Activated B cell treated with CpG ODN at 0.5 μM for 24 hours (primary cell): ENCODE measurements around the gene UBL4B. TPM values are rescaled to one million over a fixed set of nuclear protein-coding genes. Genes with fewer than 3 reads are reported as not detected.
"Not testable (repeated sequence)": the region's sequence is repeated elsewhere in the genome, so short reads cannot be mapped to it uniquely, and the experiment has no call there.

Experiments
- ATAC-seq: fragments of 200-7000 bp; cut with Tn5 transposase; one replicate; pipeline ENCODE4 v1.10.0; 2021; ENCODE audit warnings: low read depth, mild to moderate bottlenecking, moderate library complexity
- CTCF ChIA-PET: fragments of 350-600 bp; sonication (Branson Sonifier 250); formaldehyde crosslinking; loops from one replicate; lab custom pipeline; 2021; ENCODE audit warnings: antibody characterized with exemption; lab: Charles Lee
- POLR2A ChIA-PET: fragments of 350-600 bp; sonication (Branson Sonifier 250); formaldehyde crosslinking; loops from one replicate; lab custom pipeline; 2021; ENCODE audit warnings: antibody characterized with exemption; lab: Charles Lee
- DNase-seq: peaks from one replicate; pipeline ENCODE4 v3.0.0; 2022
- H3K27ac Mint-ChIP-seq: one replicate; pipeline ENCODE4 v1.8.0; 2020; ENCODE audit warnings: mixed read lengths
- H3K27me3 Mint-ChIP-seq: one replicate; pipeline ENCODE4 v1.8.0; 2021; ENCODE audit warnings: mixed read lengths
- H3K36me3 Mint-ChIP-seq: one replicate; pipeline ENCODE4 v1.8.0; 2021; ENCODE audit warnings: low read depth, mixed read lengths
- H3K4me1 Mint-ChIP-seq: one replicate; pipeline ENCODE4 v1.8.0; 2021; ENCODE audit warnings: mixed read lengths
- H3K4me3 Mint-ChIP-seq: one replicate; pipeline ENCODE4 v1.8.0; 2020; ENCODE audit warnings: mild to moderate bottlenecking, mixed read lengths
- H3K9me3 Mint-ChIP-seq: one replicate; pipeline ENCODE4 v1.8.0; 2020; ENCODE audit warnings: mixed read lengths
- CTCF ChIP-seq: fragments of 200-600 bp; IDR thresholded peaks from one replicate; pipeline ENCODE4 v1.8.0; 2022; ENCODE audit warnings: antibody characterized with exemption, mild to moderate bottlenecking
- intact Hi-C: fragments of 100-400 bp; cut with micrococcal nuclease; formaldehyde crosslinking; loops from one replicate; pipeline ENCODE4 v1.15.1; 2024
- total RNA-seq: library from RNA; stranded (reverse); gene quantifications from 2 replicates; pipeline ENCODE4 v1.2.3, GENCODE V29; 2022

UBL4B gene
- total RNA-seq, 1 donor from 2014 or later, result not detected

DNA sequence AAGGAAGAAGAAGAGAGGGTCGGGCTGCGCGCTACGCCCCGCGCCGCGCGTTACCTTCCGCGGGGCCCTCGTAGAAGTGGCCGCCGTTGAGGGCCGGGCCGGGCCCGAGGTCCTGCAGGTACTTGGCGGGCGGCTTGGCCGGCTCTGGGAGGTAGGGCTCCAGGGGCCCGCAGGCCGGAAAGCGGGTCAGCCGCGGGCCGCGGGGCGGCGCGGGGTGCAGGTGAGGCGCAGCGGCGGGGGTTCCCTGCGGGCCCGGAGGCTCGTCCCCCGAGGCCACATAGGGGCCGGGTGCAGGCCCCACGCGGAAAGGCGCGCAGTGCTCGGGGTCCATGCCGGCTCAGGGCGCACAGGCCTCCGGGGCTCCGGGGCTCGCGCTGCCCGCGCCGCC is 42.0 kb upstream of the UBL4B start:
- ChIA-PET CTCF (no interaction called here), POLR2A (no interaction called here)
- Mint-ChIP-seq H3K9me3 (no peaks in the 10 kb centered on the region), H3K4me1 (peaks cover 23% of the 10 kb centered on the region), H3K4me3 (peak overlapping the region; percentile 73), H3K27ac (no peak overlapping the region), H3K27me3 (peaks cover 46% of the 10 kb centered on the region), H3K36me3 (no peaks in the 10 kb centered on the region)
- intact Hi-C loops, result no loop called here
- DNase-seq (no peak), ATAC-seq (no peak)
- no peak for TF ChIP-seq CTCF

DNA sequence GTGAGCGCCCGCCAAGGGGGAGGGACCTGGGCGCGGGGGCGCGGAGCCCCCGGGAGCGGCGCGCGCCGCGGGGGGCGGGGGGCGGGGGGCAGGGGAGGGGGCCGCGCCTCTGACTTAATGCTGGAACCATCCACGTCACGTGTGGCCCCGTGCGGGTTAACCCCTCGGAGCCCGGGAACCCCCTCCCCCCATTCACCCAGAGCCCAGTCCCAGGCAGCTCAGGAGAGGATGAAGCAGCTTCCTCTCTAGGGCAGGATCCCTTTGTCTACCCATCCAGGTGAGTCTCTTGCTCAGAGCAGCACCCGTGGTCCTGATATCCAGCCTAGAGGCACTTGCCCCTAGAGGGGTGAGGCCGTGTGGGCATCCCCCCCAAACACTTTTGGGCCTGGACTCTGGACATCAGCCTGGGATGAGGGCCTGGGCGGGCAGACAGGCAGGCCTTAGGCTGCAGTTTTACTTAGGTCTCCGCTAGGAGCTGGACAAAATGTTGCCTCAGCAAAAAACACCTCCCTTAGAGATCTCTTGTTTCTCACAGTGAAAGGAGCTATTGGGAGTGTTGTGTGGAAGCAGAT is 41.5 kb upstream of the UBL4B start, which contains the start of gene ALX3:
Gene ALX3 (minus strand): TSS at position 2 of the 572 bp plus-strand sequence. CDS start 60 bp downstream, outside the sequence.
- no peaks in the 10 kb centered on the region for H3K9me3 Mint-ChIP-seq
- no peak within 1 kb of the TSS for H3K27ac Mint-ChIP-seq
- H3K4me3 Mint-ChIP-seq, result peak within 1 kb of the TSS; percentile 73
- intact Hi-C loops, result no loop called here
- no peaks in the 10 kb centered on the region for H3K36me3 Mint-ChIP-seq
- H3K27me3 Mint-ChIP-seq, result peaks cover 49% of the 10 kb centered on the region
- DNase-seq (no peak), ATAC-seq (no peak)
- H3K4me1 Mint-ChIP-seq, result peaks cover 23% of the 10 kb centered on the region
- ChIA-PET CTCF (interaction anchor here (1.2 kb wide), 1 partner anchor 17 kb away, joined by 7 read pairs; no protein-coding TSS in a partner anchor), POLR2A (no interaction called here)
- TF ChIP-seq CTCF, result no peak

GRCh38 chr1:110074166-110074565 is 38.1 kb upstream of the UBL4B start:
- DNase-seq (no peak), ATAC-seq (no peak)
- Mint-ChIP-seq H3K27me3 (peaks cover 41% of the 10 kb centered on the region), H3K27ac (no peak overlapping the region), H3K4me1 (peaks cover 11% of the 10 kb centered on the region), H3K9me3 (no peaks in the 10 kb centered on the region), H3K4me3 (no peak overlapping the region), H3K36me3 (no peaks in the 10 kb centered on the region)
- TF ChIP-seq CTCF, result no peak
- intact Hi-C loops, result no loop called here
- ChIA-PET CTCF (interaction anchor here (1.1 kb wide), 1 partner anchor 14 kb away, joined by 3 read pairs; no protein-coding TSS in a partner anchor), POLR2A (interaction anchor here (1.0 kb wide), 1 partner anchor 39 kb away, joined by 4 read pairs; the partner anchor contains the start of gene STRIP1)

GRCh38 chr1:110076789-110077500 is 35.3 kb upstream of the UBL4B start:
- no peak for TF ChIP-seq CTCF
- CTCF ChIA-PET, result no interaction called here
- H3K27ac Mint-ChIP-seq, result no peak overlapping the region

GRCh38 chr1:110079995-110080394 is 32.2 kb upstream of the UBL4B start:
- H3K4me3 Mint-ChIP-seq, H3K9me3 Mint-ChIP-seq, DNase-seq, H3K36me3 Mint-ChIP-seq, intact Hi-C loops, CTCF ChIA-PET, ATAC-seq, POLR2A ChIA-PET, H3K27ac Mint-ChIP-seq: not testable (repeated sequence)
- Mint-ChIP-seq H3K27me3 (peaks cover 46% of the 10 kb centered on the region), H3K4me1 (peaks cover 12% of the 10 kb centered on the region)

More at GRCh38 chr1:110076789-110077500, 35.3 kb upstream of the UBL4B start:
- Mint-ChIP-seq H3K9me3 (no peaks in the 10 kb centered on the region), H3K4me1 (no peaks in the 10 kb centered on the region), H3K27me3 (peaks cover 37% of the 10 kb centered on the region), H3K36me3 (no peaks in the 10 kb centered on the region), H3K4me3 (no peak overlapping the region)
- DNase-seq (no peak), ATAC-seq (no peak)
- intact Hi-C loops, result no loop called here
- POLR2A ChIA-PET, result no interaction called here
